Mesendoderm (in vitro differentiated cells): ENCODE measurements around the gene EPN1. TPM values are rescaled to one million over a fixed set of nuclear protein-coding genes. Genes with fewer than 3 reads are reported as not detected.
"Not testable (repeated sequence)": the region's sequence is repeated elsewhere in the genome, so short reads cannot be mapped to it uniquely, and the experiment has no call there.

Experiments
- DNase-seq: peaks from one replicate; pipeline ENCODE4 v3.0.0; 2013
- H2AK5ac ChIP-seq: 2 replicates; pipeline ENCODE4 v1.6.1; 2013; ENCODE audit warnings: low read length, inconsistent platforms
- H2BK120ac ChIP-seq: 2 replicates; pipeline ENCODE4 v1.6.1; 2013; ENCODE audit warnings: low read depth, mild to moderate bottlenecking, low read length, moderate library complexity, mixed read lengths
- H2BK15ac ChIP-seq: replicated peaks from 2 replicates; pipeline ENCODE4 v1.6.1; 2013; ENCODE audit warnings: low read depth, mild to moderate bottlenecking, moderate library complexity
- H2BK5ac ChIP-seq: 2 replicates; pipeline ENCODE4 v1.6.1; 2013; ENCODE audit warnings: low read length, inconsistent platforms
- H3K18ac ChIP-seq: 2 replicates; pipeline ENCODE4 v1.6.1; 2013; ENCODE audit warnings: mild to moderate bottlenecking, low read length, mixed read lengths
- H3K23ac ChIP-seq: one replicate; pipeline ENCODE4 v1.6.1; 2013; ENCODE audit warnings: low read length
- H3K27ac ChIP-seq: 2 replicates; pipeline ENCODE4 v1.5.1; 2013; ENCODE audit warnings: low read depth, mild to moderate bottlenecking, inconsistent platforms, low read length, moderate library complexity
- H3K27me3 ChIP-seq: 2 replicates; pipeline ENCODE4 v1.6.1; 2013; ENCODE audit warnings: low read length, control low read depth, mild to moderate bottlenecking, inconsistent platforms; ENCODE audit not compliant: insufficient read depth, poor library complexity
- H3K36me3 ChIP-seq: 2 replicates; pipeline ENCODE4 v1.6.1; 2013; ENCODE audit warnings: low read length, inconsistent platforms; ENCODE audit not compliant: control insufficient read depth, insufficient read depth
- H3K4ac ChIP-seq: one replicate; pipeline ENCODE4 v1.6.1; 2013; ENCODE audit warnings: low read depth, mild to moderate bottlenecking, low read length, moderate library complexity
- H3K4me1 ChIP-seq: 2 replicates; pipeline ENCODE4 v1.6.1; 2013; ENCODE audit warnings: low read depth, low read length, inconsistent platforms; ENCODE audit not compliant: control insufficient read depth
- H3K4me2 ChIP-seq: 2 replicates; pipeline ENCODE4 v1.6.1; 2013; ENCODE audit warnings: low read length
- H3K4me3 ChIP-seq: 2 replicates; pipeline ENCODE4 v1.5.1; 2013; ENCODE audit warnings: mild to moderate bottlenecking, low read length
- H3K56ac ChIP-seq: one replicate; pipeline ENCODE4 v1.6.1; 2013; ENCODE audit warnings: low read length
- H3K79me1 ChIP-seq: 2 replicates; pipeline ENCODE4 v1.6.1; 2013; ENCODE audit warnings: low read length, inconsistent platforms
- H3K79me2 ChIP-seq: 2 replicates; pipeline ENCODE4 v1.6.1; 2013; ENCODE audit warnings: mild to moderate bottlenecking, low read length; ENCODE audit not compliant: control insufficient read depth, insufficient read depth
- H3K9ac ChIP-seq: 2 replicates; pipeline ENCODE4 v1.6.1; 2013; ENCODE audit warnings: low read length, inconsistent platforms
- H4K5ac ChIP-seq: one replicate; pipeline ENCODE4 v1.6.1; 2013; ENCODE audit warnings: low read length
- H4K8ac ChIP-seq: one replicate; pipeline ENCODE4 v1.6.1; 2013; ENCODE audit warnings: low read depth, mild to moderate bottlenecking, control low read depth, low read length, moderate library complexity
- WGBS: extraction: QIAGEN DNeasy Blood & Tissue Kit; methylation state at CpG from one replicate; pipeline ENCODE4 v1.1.7; 2013; ENCODE audit warnings: low lambda C conversion rate, missing lambda C conversion rate; ENCODE audit not compliant: insufficient coverage; ENCODE audit errors: extremely low coverage; 5-methylcytosine and 5-hydroxymethylcytosine counted together
- small RNA-seq: library from polyadenylated mRNA; stranded (forward); fragments of <200 nt; extraction: miRNeasy Mini kit (QIAGEN cat#:217004); gene quantifications from one replicate; pipeline ENCODE3, GENCODE V24; 2013; ENCODE audit not compliant: insufficient read depth

EPN1 gene

DNA sequence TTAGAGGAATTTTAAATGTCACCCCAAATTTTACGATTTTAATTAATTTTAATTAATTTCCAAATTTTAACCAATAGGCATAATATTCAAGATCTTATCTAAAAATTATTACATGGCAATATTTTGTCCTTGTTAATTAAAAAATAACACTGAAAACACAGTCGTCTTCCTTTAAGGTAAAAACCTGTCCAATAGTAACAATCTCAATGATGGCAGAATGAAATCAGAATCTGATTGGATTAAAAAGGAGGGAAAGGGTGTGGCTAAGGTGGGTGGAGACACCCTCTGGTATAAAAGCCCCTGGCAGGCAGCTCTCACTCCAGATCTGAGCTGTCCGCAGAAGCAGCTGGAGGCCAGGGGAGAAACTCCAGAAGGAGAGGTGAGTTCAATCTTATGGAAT, 83.8 kb downstream of the EPN1 start, which contains the start of gene RFPL4A:
Gene RFPL4A, plus strand, starts transcription at position 301 of the 400 bp plus-strand sequence. CDS start 2,704 bp downstream, outside the sequence.
- H3K4ac ChIP-seq, H3K36me3 ChIP-seq, H3K4me3 ChIP-seq, H3K23ac ChIP-seq, H3K79me1 ChIP-seq, H3K4me1 ChIP-seq, H3K9ac ChIP-seq, DNase-seq, H3K56ac ChIP-seq, H3K18ac ChIP-seq, H3K4me2 ChIP-seq, H4K5ac ChIP-seq, H4K8ac ChIP-seq, H2AK5ac ChIP-seq, H3K27ac ChIP-seq, H2BK5ac ChIP-seq, H2BK15ac ChIP-seq, H3K27me3 ChIP-seq, H3K79me2 ChIP-seq, H2BK120ac ChIP-seq: not testable (repeated sequence)
- no CpG with 5 or more reads among the region's 3 CpGs for WGBS

Small RNAs within 50 kb of the gene (small RNA-seq; reads per million reads assigned to genes)
- not detected for gene AC010525.2
